GM18508 (cell line): ENCODE measurements around the gene ELOVL6.
"Not testable (repeated sequence)": the region's sequence is repeated elsewhere in the genome, so short reads cannot be mapped to it uniquely, and the experiment has no call there.

Experiments used
- ATAC-seq: cut with Tn5 transposase; IDR thresholded peaks from one replicate; pipeline ENCODE4 v1.9.1; 2021; ENCODE audit warnings: moderate number of reproducible peaks; ENCODE audit not compliant: insufficient read depth, unreplicated experiment

Gene ELOVL6

GRCh38 chr4:110198435-110199416 lies at the start of gene ELOVL6:
ELOVL6 (minus strand) TSS chr4:110198615; CDS start chr4:110198335, 280 bp downstream.
- no peak for ATAC-seq

- no peak for ATAC-seq
Observed at GRCh38 chr4:110248100-110248499, 49.7 kb upstream of the ELOVL6 start.

- ATAC-seq = no peak
Observed at GRCh38 chr4:110247591-110247990, 49.2 kb upstream of the ELOVL6 start.

- no peak for ATAC-seq
Observed at GRCh38 chr4:110245577-110245976, 47.2 kb upstream of the ELOVL6 start.

GRCh38 chr4:110236324-110236723 lies 37.9 kb upstream of the ELOVL6 start:
- no peak for ATAC-seq

- not testable (repeated sequence) for ATAC-seq
Observed at GRCh38 chr4:110233581-110233980, 35.2 kb upstream of the ELOVL6 start.

GRCh38 chr4:110231869-110232268 lies 33.5 kb upstream of the ELOVL6 start:
- ATAC-seq = no peak

- no peak for ATAC-seq
Observed at GRCh38 chr4:110229266-110229665, 30.9 kb upstream of the ELOVL6 start.

- ATAC-seq = no peak
Observed at GRCh38 chr4:110224812-110225211, 26.4 kb upstream of the ELOVL6 start.

GRCh38 chr4:110224142-110224541 lies 25.7 kb upstream of the ELOVL6 start:
- ATAC-seq = no peak

- not testable (repeated sequence) for ATAC-seq
Observed at GRCh38 chr4:110218935-110219334, 20.5 kb upstream of the ELOVL6 start.

GRCh38 chr4:110217181-110217580 lies 18.8 kb upstream of the ELOVL6 start:
- ATAC-seq = not testable (repeated sequence)

- no peak for ATAC-seq
Observed at GRCh38 chr4:110216129-110216528, 17.7 kb upstream of the ELOVL6 start.

- no peak for ATAC-seq
Observed at GRCh38 chr4:110211770-110212061, 13.3 kb upstream of the ELOVL6 start.

- ATAC-seq = peak; percentile 84
Observed at GRCh38 chr4:110211007-110211769, 12.8 kb upstream of the ELOVL6 start.

- no peak for ATAC-seq
Observed at GRCh38 chr4:110208419-110208818, 10.0 kb upstream of the ELOVL6 start.

- no peak for ATAC-seq
Observed at GRCh38 chr4:110207233-110207632, 8.8 kb upstream of the ELOVL6 start.

- no peak for ATAC-seq
Observed at GRCh38 chr4:110202024-110202423, 3.6 kb upstream of the ELOVL6 start.

GRCh38 chr4:110201502-110201901 lies 3.1 kb upstream of the ELOVL6 start:
- no peak for ATAC-seq

GRCh38 chr4:110200689-110201088 lies 2.3 kb upstream of the ELOVL6 start:
- no peak for ATAC-seq

GRCh38 chr4:110198049-110198434 lies 373 bp downstream of the ELOVL6 start:
- no peak for ATAC-seq
